Activated gamma-delta T cell treated with Interleukin-2 at 50 U/mL for 16 hours (primary cell): ENCODE measurements around the gene DIO1.
"Not testable (repeated sequence)": the region's sequence is repeated elsewhere in the genome, so short reads cannot be mapped to it uniquely, and the experiment has no call there.

Experiments
- DNase-seq: peaks from one replicate; pipeline ENCODE4 v3.0.0-alpha.2; 2020

The DIO1 gene

DNA sequence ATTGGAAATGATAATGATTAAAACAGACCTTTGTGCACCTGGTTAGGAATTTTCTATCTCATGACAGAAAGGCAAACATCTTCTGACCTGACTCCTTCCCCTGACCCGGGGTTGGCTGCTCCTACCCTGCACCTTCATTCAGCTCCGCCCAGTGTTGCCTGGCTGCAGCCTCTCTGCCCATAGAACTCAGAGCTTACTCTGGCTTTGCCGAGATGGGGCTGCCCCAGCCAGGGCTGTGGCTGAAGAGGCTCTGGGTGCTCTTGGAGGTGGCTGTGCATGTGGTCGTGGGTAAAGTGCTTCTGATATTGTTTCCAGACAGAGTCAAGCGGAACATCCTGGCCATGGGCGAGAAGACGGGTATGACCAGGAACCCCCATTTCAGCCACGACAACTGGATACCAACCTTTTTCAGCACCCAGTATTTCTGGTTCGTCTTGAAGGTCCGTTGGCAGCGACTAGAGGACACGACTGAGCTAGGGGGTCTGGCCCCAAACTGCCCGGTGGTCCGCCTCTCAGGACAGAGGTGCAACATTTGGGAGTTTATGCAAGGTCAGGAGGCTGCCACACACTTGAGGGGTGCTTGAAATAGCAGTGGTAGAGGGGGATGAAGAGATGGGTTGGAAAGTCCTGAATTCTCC, at the start of gene DIO1:
DIO1 (plus strand) TSS at position 189 of the 638 bp plus-strand sequence; CDS start at position 213, 24 bp downstream.
- DNase-seq = no peak

DNA sequence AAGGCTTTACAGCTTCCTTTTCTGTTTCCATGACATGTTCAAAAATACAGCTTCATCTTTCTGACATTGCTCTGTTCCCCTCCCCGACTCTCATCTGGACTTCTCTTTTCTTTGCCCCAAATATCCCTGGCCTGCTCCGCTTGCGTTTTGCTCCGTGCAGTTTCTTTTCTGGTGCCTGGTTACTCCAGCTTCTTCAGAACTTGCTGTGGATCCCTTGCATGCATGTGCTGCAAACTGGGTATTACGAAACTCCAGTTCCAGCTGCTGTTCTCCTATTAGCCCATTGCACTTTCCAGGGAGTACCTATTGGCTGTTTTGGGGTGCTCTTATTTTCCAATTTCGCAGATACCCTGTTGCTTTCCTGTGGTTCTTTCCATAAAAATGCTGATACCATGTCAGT, 46.0 kb upstream of the DIO1 start:
- DNase-seq = no peak

GRCh38 chr1:53850082-53850673, 43.8 kb upstream of the DIO1 start:
- DNase-seq = no peak

GRCh38 chr1:53851571-53852285, 42.3 kb upstream of the DIO1 start:
- no peak for DNase-seq

DNA sequence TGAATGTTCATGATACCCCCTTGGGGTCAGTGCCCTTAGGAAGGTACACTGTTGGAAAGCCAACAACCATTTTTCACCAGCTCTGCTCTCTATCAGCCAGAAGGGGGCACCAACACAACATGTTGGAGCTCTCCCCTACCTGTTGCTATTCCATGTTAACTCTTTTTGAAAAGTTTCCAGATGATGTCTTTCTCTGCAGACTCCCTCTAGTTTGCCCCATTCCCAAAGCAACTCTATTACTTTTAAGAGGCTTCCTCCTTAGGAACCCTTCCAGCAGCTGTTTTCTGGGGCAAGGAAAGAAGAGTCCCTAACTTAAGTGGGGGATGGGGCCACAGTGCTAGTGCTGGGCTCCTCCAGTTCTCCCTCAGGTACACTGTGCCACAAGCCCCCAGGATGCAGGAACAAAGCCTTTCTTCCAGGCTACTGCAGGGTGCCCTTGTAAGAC, 33.0 kb upstream of the DIO1 start:
- DNase-seq = peak; percentile 33

GRCh38 chr1:53862507-53862906, 31.5 kb upstream of the DIO1 start:
- DNase-seq = no peak

GRCh38 chr1:53868565-53868964, 25.4 kb upstream of the DIO1 start:
- no peak for DNase-seq

DNA sequence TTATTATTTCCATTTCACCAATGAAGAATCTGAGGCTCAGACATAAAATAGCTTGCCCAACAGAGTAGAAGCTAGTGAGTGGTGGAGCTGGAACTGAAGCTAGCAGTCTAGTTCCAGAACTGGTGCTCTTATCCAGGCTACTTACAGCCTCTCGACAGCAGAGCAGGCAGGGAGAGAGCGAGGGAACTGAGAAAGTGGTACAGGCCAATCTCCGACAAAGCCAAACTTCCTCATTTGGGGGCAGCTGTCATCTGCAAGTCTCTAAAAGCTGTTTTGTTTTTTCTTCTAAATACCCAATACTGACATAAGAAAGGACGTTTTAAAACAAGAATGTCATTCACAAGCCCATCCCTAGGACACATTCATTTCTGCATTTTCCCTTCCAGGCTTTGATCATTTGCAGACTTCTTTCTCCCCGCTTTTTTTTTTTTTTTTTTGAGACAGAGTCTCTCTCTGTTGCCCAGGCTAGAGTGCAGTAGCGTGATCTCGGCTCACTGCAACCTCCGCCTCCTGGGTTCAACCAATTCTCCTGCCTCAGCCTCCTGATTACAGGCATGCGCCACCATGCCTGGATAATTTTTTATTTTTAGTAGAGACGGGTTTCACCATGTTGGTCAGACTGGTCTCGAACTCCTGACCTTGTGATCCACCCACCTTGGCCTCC, 24.4 kb upstream of the DIO1 start:
- DNase-seq = no peak

DNA sequence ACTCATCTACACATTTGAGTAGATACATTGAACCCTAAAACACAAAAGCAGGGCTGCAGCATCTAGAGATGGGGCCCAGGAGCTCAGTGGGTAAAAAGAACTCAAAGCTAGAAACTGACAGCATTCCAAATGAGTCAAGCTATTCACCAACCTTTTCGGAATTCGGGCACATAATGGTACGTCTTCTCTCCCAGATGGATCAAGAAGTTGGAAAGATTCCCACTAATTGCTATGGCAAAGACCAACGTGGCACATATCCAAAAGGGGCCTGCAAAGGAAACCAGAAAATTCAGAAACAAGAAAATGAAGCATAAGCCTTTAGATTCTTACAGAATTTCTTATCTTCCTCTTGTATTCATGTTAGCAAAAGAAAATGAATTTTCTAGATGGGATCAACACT, 22.8 kb upstream of the DIO1 start:
- DNase-seq = no peak

GRCh38 chr1:53871773-53872484, 22.1 kb upstream of the DIO1 start:
- DNase-seq = no peak

GRCh38 chr1:53875150-53875549, 18.8 kb upstream of the DIO1 start:
- not testable (repeated sequence) for DNase-seq

DNA sequence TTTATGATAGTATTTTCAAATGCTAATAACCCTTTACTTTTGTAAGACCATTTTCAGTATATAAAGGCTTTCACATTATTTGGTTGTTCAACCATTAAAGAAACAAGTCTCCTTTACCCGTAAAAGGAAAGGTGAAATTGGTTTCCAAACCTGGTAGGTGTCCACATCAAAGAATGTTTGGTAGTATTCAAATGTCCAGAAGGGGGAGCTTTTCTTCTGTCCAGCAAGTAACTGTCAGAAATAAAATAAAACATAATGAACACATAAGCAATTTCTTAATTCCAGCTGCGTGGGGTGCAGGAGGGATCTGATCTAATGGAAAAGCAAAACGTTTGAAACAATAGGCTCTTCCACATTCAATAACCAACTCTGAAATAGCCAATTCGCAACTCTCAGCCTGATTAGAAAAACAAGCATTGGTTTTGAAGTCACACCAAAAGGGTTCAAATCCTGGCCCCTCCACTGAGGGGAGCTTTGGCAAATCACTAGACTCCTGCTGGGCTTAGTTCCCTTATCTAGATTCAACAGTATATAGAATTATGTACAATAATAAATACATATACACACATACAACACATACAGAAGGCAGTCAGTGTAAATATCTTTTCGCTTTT, 15.4 kb upstream of the DIO1 start:
- no peak for DNase-seq

DNA sequence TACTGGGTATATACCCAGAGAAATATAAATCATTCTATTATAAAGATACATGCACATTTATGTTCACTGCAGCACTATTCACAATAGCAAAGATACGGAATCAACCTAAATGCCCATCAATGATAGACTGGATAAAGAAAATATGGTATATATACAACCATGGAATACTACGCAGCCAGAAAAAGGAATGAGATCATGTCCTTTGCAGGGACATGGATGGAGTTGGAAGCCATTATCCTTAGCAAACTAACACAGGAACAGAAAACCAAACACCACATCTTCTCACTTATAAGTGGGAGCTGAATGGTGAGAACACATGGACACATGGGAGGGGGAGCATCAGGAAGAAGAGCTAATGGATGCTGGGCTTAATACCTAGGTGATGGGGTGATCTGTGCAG, 12.1 kb upstream of the DIO1 start:
- DNase-seq = not testable (repeated sequence)

DNA sequence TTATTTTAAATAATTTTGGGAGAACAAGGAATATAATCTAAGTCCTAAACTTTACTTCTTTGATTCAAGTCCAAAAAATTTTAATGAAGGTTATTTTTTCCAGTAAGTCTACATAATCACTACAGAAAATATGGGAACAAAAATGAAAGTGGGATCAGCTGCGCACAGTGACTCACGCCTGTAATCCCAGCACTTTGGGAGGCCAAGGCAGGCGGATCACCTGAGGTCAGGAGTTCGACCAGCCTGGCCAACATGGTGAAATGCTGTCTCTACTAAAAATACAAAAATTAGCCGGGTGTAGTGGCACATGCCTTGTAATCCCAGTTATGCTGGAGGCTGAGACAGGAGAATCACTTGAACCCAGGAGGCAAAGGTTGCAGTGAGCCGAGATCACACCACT, 10.4 kb upstream of the DIO1 start:
- DNase-seq = not testable (repeated sequence)

GRCh38 chr1:53888681-53889080, 5.3 kb upstream of the DIO1 start:
- DNase-seq = no peak

DNA sequence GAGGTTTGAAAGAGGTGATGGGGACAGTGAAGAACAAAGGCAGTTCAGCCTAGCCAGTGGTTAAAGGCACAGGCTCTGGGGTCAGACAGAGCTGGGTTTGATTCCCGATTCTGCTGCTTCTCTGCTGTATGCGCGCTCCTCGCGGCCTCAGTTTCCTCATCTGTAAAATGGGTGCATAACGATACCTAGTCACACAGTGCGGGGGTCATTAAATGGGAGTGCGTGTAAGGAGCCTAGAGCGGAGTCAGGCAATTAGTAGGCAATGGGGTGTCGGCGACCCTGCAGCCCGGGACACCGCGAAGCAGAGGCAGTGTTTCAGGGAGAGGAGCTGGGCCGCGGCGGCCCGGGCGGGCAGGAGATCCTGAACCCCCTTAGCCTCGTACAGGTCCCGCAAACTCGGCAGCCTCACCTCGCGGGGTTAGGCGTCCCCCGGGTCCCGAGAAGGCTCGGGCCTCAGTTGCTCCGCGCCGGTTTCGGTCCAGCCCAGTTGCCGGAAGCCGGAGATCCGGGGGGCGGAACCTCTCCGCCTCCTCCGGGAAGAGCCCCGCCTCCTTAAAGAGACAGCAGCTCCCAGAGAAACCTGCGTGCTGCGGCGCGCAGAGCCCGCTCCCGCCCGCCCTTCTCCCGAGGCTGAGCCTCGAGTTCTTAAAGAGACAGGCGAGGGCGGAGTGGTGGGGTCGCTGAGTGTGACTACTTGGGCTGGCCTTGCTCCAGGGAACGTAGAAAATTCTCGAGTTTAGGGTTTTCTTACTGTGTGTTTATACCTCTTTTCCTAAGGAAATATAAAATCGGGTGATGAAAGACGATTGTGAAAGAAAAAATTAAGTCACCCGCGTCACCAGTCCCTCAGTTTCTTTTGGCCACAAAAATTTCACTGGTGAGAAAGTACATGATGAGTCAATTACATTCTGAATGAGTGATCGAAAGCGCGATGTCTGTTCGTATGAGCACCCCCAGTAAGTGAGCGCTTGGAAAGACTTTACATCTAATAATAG, 4.4 kb upstream of the DIO1 start, which contains the start of gene YIPF1:
YIPF1 (minus strand) TSS at position 494 of the 995 bp plus-strand sequence. CDS start 860 bp downstream, outside the sequence.
- peak; percentile 82 for DNase-seq

GRCh38 chr1:53890522-53890941, 3.5 kb upstream of the DIO1 start:
- no peak for DNase-seq

DNA sequence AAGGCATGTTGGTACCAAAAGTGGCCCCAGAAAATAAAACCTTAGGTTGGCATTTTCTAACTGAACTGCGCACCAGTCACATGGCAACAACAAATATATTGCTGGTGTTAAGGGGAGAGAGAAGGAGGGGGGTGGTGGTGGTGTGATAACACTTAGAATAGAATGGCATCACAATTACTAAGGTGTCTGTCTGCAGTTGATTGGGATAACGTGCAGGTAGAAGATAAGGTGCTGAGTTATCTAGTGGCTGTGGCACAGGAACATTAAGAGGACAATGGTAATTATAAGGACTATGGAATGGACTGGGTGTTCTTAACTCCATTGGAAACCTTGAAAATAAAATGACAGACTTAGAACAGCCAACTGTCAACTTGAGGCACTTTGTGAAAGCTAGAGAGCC, 3.0 kb upstream of the DIO1 start:
- no peak for DNase-seq

DNA sequence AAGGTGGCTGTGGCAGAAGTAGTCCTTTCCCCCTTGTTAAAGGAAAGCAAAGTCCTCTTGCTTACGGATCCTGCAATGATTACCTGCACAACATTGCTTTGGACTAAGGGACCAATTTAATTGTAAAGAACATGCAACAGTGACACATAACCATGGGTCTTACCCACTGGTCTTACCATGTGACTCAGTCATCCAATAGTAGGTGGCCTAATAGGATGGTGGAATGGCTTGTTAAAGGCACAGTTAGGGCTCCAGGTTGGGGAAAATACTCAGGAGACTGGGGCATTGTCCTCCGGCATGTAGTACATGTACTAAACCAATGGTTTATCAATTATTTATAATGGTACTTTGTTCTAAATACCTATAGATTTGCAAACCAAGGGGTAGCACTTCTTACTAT, 2.3 kb upstream of the DIO1 start:
- no peak for DNase-seq

- no peak for DNase-seq
Measured at GRCh38 chr1:53892911-53893310, 1.1 kb upstream of the DIO1 start.

DNA sequence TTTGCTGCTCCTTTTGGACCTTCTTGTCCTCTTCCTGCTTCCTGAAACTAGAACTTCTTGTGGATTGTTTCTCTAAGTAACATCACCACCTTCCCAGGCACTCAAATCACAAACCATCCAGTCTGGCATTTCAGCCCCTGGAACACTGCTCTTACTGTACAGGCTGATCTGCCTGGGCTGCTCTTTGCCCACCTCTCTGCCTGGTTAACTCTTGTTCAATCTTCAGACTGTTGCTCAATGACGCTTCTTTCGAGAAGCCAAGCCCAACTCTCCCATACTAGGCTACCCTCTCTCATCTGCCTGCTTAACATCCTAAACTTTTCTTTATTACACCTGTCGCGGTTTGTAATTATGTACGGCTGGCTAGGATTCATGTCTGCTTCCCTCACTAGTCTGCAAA, 657 bp downstream of the DIO1 start:
- no peak for DNase-seq
